CD4-positive, alpha-beta T cell treated with Interleukin-1 beta for 1 hour (primary cell): ENCODE results near the gene KNOP1.

Experiments
- DNase-seq, 2 donors: peaks; one replicate each; pipeline ENCODE4 v3.0.0-alpha.2; 2020 to 2022

Gene KNOP1

GRCh38 chr16:19705843-19706242 lies 12.2 kb downstream of the KNOP1 start:
- no peak for DNase-seq

GRCh38 chr16:19705146-19705501 lies 12.9 kb downstream of the KNOP1 start:
- DNase-seq, result no peak

- no peak for DNase-seq
These were observed 13.5 kb downstream of the KNOP1 start for GRCh38 chr16:19704321-19705145.

GRCh38 chr16:19703172-19703889 lies 14.7 kb downstream of the KNOP1 start:
- DNase-seq, result no peak

- no peak for DNase-seq
These were observed 16.9 kb downstream of the KNOP1 start for GRCh38 chr16:19701091-19701490.

GRCh38 chr16:19700319-19700781 lies 17.7 kb downstream of the KNOP1 start:
- DNase-seq, result no peak

- no peak for DNase-seq
These were observed 18.6 kb downstream of the KNOP1 start for GRCh38 chr16:19699472-19699871.

- no peak for DNase-seq
These were observed 19.3 kb downstream of the KNOP1 start for GRCh38 chr16:19698480-19699465.

GRCh38 chr16:19697756-19698318 lies 20.2 kb downstream of the KNOP1 start:
- no peak for DNase-seq

- no peak for DNase-seq
These were observed 21.1 kb downstream of the KNOP1 start for GRCh38 chr16:19696961-19697360.

GRCh38 chr16:19696328-19696727 lies 21.7 kb downstream of the KNOP1 start:
- DNase-seq, result peak; percentile 55 to 59

- DNase-seq, result no peak
These were observed 23.0 kb downstream of the KNOP1 start for GRCh38 chr16:19694989-19695388.

- no peak for DNase-seq
These were observed 26.8 kb downstream of the KNOP1 start for GRCh38 chr16:19691161-19691711.

GRCh38 chr16:19690196-19690595 lies 27.8 kb downstream of the KNOP1 start:
- no peak for DNase-seq

GRCh38 chr16:19689342-19689741 lies 28.7 kb downstream of the KNOP1 start:
- no peak for DNase-seq

GRCh38 chr16:19688396-19689024 lies 29.5 kb downstream of the KNOP1 start:
- no peak for DNase-seq

- DNase-seq, result no peak
These were observed 30.7 kb downstream of the KNOP1 start for GRCh38 chr16:19687279-19687678.

GRCh38 chr16:19685176-19685575 lies 32.9 kb downstream of the KNOP1 start:
- no peak for DNase-seq

- no peak for DNase-seq
These were observed 34.4 kb downstream of the KNOP1 start for GRCh38 chr16:19683453-19684236.

- no peak for DNase-seq
These were observed 36.4 kb downstream of the KNOP1 start for GRCh38 chr16:19681637-19682036.

- no peak for DNase-seq
These were observed 37.1 kb downstream of the KNOP1 start for GRCh38 chr16:19680881-19681340.
